NOMO-1 (cell line): ENCODE results near the gene MSH2.

Experiments used
- DNase-seq, 2 experiments: peaks; one replicate each; lab custom pipeline; 2025; ENCODE audit not compliant: unreplicated experiment in 2 of 2; lab: John Stamatoyannopoulos, UW

The MSH2 gene

DNA sequence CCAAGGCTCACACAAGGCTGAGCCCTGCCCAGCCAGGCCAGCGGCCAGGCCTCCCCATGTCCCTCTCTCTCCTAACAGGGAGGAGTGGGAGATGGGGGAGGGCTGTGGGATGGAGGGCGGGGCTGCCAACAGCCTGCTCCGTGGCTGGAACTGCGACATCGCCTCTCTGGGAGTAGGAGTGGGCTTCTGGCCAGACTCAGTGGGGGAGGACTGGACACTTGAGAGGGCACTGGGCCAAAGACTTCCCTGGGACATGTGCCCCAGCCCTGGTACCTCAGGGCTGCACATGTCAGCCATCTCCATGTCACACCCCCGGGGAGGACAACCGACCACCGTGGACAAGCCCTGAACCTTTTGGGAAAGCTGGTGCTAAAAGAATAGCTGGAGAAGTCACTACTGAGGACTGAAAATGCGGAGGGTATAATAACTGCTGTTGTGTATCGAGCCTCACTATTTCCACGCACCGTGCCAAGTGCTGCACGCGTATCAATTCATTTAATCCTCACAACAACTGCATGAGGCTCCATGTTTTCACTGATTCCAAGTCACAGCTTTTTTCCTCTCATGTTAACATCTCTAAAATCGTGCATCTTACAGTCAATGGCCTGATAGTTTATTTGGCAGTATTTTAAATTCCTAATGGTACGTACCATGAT, 127.3 kb downstream of the MSH2 start:
- DNase-seq: no peak

DNA sequence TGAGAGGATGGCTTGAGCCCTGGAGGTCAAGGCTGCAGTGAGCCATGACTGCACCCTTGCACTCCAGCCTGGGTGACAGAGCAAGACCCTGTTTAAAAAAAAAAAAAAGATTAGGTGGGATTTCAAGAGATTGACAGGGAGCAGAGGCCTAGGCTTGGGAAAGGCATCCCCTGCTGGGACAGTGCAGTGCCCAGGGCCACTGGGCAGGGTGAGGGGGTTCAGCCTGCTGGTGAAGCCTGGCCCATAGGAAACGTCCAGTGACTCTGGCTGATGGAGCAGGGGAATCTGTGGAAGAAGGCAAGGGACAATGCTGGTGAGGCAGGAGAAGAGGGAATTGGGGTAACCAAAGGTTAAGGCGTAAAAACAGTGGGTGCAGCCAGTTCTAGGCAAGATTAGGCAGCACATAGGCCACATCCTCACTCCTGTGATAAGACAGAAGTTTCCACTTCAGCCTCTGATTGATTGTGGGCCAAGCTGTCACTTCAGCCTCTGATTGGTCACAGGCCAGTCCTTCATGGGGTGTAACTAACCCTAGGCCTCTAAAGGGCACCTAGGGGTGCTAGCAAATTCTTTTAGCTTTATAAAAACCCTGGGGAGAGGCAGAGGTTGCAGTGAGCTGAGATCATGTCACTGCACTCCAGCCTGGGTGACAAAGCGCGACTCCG, 128.6 kb downstream of the MSH2 start:
- DNase-seq: no peak
